HEK293 (cell line): ENCODE data around the gene MRC2.

ENCODE experiments used
- CTCF ChIA-PET: fragments of 350-600 bp; formaldehyde crosslinking; extraction: SDS; loops from one replicate; lab custom pipeline; 2021; ENCODE audit warnings: antibody characterized with exemption; lab: Yijun Ruan, JAX
- POLR2A ChIA-PET: fragments of 300-600 bp; formaldehyde crosslinking; extraction: SDS; loops from one replicate; lab custom pipeline; 2020; ENCODE audit warnings: antibody characterized with exemption, inconsistent platforms; lab: Yijun Ruan, JAX
- H3K27ac ChIP-seq: fragments of 200-500 bp; sonication (Bioruptor generic); 2 replicates; pipeline ENCODE4 v1.5.1; 2014; ENCODE audit warnings: low read depth, low read length, control low read depth, inconsistent platforms; ENCODE audit errors: extremely low read depth
- H3K36me3 ChIP-seq, 2 experiments: fragments of 200-500 bp in 1 of 2; sonication (Bioruptor generic) in 1 of 2; 1 replicate in 1 of 2; 2 replicates in 1 of 2; pipeline ENCODE4 v1.5.1; 2014 to 2017; ENCODE audit warnings: inconsistent platforms in 2 of 2, low read length in 2 of 2; ENCODE audit not compliant: control insufficient read depth in 2 of 2, insufficient read depth in 1 of 2
- H3K4me1 ChIP-seq: fragments of 200-500 bp; sonication (Bioruptor generic); 2 replicates; pipeline ENCODE4 v1.5.1; 2014; ENCODE audit warnings: mild to moderate bottlenecking, low read length, inconsistent platforms; ENCODE audit not compliant: control insufficient read depth, insufficient read depth
- H3K4me3 ChIP-seq: 2 replicates; pipeline ENCODE4 v1.5.1; 2011; ENCODE audit warnings: low read depth, mild to moderate bottlenecking, control low read depth, low read length, moderate library complexity
- H3K9me3 ChIP-seq: fragments of 200-500 bp; sonication (Bioruptor generic); 2 replicates; pipeline ENCODE4 v1.5.1; 2014; ENCODE audit warnings: low read depth, low read length, inconsistent platforms; ENCODE audit not compliant: control insufficient read depth, insufficient read depth
- GLIS2 ChIP-seq: fragments of 450-650 bp; formaldehyde crosslinking; IDR thresholded peaks from 2 replicates; pipeline ENCODE4 v1.5.1; 2016; ENCODE audit warnings: missing biosample characterization, missing genetic modification characterization
- KLF7 ChIP-seq: fragments of 450-650 bp; formaldehyde crosslinking; IDR thresholded peaks from 2 replicates; pipeline ENCODE4 v1.5.1; 2016; ENCODE audit warnings: missing biosample characterization, missing genetic modification characterization, borderline replicate concordance
- MYNN ChIP-seq: fragments of 450-650 bp; formaldehyde crosslinking; IDR thresholded peaks from 2 replicates; pipeline ENCODE4 v1.5.1; 2016; ENCODE audit warnings: missing biosample characterization, missing genetic modification characterization, borderline replicate concordance
- ZBTB1 ChIP-seq: fragments of 450-650 bp; formaldehyde crosslinking; IDR thresholded peaks from 2 replicates; pipeline ENCODE4 v1.5.1; 2016; ENCODE audit warnings: missing biosample characterization, missing genetic modification characterization
- ZFP69B ChIP-seq: fragments of 450-650 bp; formaldehyde crosslinking; IDR thresholded peaks from 2 replicates; pipeline ENCODE4 v1.5.1; 2016; ENCODE audit warnings: missing biosample characterization, missing genetic modification characterization
- ZNF341 ChIP-seq: fragments of 450-650 bp; formaldehyde crosslinking; IDR thresholded peaks from 2 replicates; pipeline ENCODE4; 2016; ENCODE audit warnings: low read depth, missing biosample characterization, missing genetic modification characterization
- ZNF354C ChIP-seq: fragments of 450-650 bp; formaldehyde crosslinking; IDR thresholded peaks from 2 replicates; pipeline ENCODE4 v1.5.1; 2016; ENCODE audit warnings: missing biosample characterization, missing genetic modification characterization, low read depth, borderline replicate concordance
- ZNF394 ChIP-seq: fragments of 450-650 bp; formaldehyde crosslinking; IDR thresholded peaks from 2 replicates; pipeline ENCODE4 v1.5.1; 2016; ENCODE audit warnings: missing biosample characterization, missing genetic modification characterization, mild to moderate bottlenecking, moderate library complexity, borderline replicate concordance
- ZNF404 ChIP-seq: fragments of 450-650 bp; formaldehyde crosslinking; IDR thresholded peaks from 2 replicates; pipeline ENCODE4 v1.5.1; 2017; ENCODE audit warnings: missing biosample characterization, missing genetic modification characterization
- ZNF423 ChIP-seq: fragments of 450-650 bp; formaldehyde crosslinking; IDR thresholded peaks from 2 replicates; pipeline ENCODE4 v1.5.1; 2016; ENCODE audit warnings: missing biosample characterization, missing genetic modification characterization
- ZNF521 ChIP-seq: fragments of 450-650 bp; formaldehyde crosslinking; IDR thresholded peaks from 2 replicates; pipeline ENCODE4 v1.5.1; 2017; ENCODE audit warnings: missing biosample characterization, mild to moderate bottlenecking, missing genetic modification characterization
- ZNF549 ChIP-seq: fragments of 450-650 bp; IDR thresholded peaks from 2 replicates; pipeline ENCODE4 v1.5.1; 2018; ENCODE audit warnings: missing biosample characterization, missing genetic modification characterization, mild to moderate bottlenecking, inconsistent platforms, moderate library complexity
- ZNF658 ChIP-seq: fragments of 450-650 bp; formaldehyde crosslinking; IDR thresholded peaks from 2 replicates; pipeline ENCODE4; 2016; ENCODE audit warnings: missing biosample characterization, missing genetic modification characterization
- ZNF670 ChIP-seq: fragments of 450-650 bp; formaldehyde crosslinking; IDR thresholded peaks from 2 replicates; pipeline ENCODE4 v1.5.1; 2016; ENCODE audit warnings: missing biosample characterization, missing genetic modification characterization, low read depth
- ZNF677 ChIP-seq: fragments of 450-650 bp; IDR thresholded peaks from 2 replicates; pipeline ENCODE4 v1.5.0; 2018; ENCODE audit warnings: missing biosample characterization, mild to moderate bottlenecking, missing genetic modification characterization, moderate library complexity
- ZNF76 ChIP-seq: fragments of 450-650 bp; formaldehyde crosslinking; IDR thresholded peaks from 2 replicates; pipeline ENCODE4; 2016; ENCODE audit warnings: low read depth, missing biosample characterization, missing genetic modification characterization, borderline replicate concordance
- ZSCAN16 ChIP-seq: fragments of 450-650 bp; formaldehyde crosslinking; IDR thresholded peaks from 2 replicates; pipeline ENCODE4 v1.5.1; 2016; ENCODE audit warnings: missing biosample characterization, missing genetic modification characterization
- TF ChIP-seq, protein P1 (sequence below): fragments of 450-650 bp; formaldehyde crosslinking; IDR thresholded peaks from 2 replicates; pipeline ENCODE4 v1.5.1; 2016; ENCODE audit warnings: missing biosample characterization, missing genetic modification characterization
- TF ChIP-seq, protein P2 (sequence below): fragments of 450-650 bp; formaldehyde crosslinking; IDR thresholded peaks from 2 replicates; pipeline ENCODE4 v1.5.1; 2017; ENCODE audit warnings: missing biosample characterization, missing genetic modification characterization
- TF ChIP-seq, protein P3 (sequence below): fragments of 450-650 bp; formaldehyde crosslinking; IDR thresholded peaks from 2 replicates; pipeline ENCODE4 v1.5.1; 2016; ENCODE audit warnings: missing biosample characterization, missing genetic modification characterization
- TF ChIP-seq, protein P4 (sequence below): fragments of 450-650 bp; formaldehyde crosslinking; IDR thresholded peaks from 2 replicates; pipeline ENCODE4 v1.5.1; 2016; ENCODE audit warnings: missing biosample characterization, missing genetic modification characterization, borderline replicate concordance
- TF ChIP-seq, protein P5 (sequence below): fragments of 450-650 bp; formaldehyde crosslinking; IDR thresholded peaks from 2 replicates; pipeline ENCODE4 v1.5.1; 2016; ENCODE audit warnings: missing biosample characterization, missing genetic modification characterization

The MRC2 gene

DNA sequence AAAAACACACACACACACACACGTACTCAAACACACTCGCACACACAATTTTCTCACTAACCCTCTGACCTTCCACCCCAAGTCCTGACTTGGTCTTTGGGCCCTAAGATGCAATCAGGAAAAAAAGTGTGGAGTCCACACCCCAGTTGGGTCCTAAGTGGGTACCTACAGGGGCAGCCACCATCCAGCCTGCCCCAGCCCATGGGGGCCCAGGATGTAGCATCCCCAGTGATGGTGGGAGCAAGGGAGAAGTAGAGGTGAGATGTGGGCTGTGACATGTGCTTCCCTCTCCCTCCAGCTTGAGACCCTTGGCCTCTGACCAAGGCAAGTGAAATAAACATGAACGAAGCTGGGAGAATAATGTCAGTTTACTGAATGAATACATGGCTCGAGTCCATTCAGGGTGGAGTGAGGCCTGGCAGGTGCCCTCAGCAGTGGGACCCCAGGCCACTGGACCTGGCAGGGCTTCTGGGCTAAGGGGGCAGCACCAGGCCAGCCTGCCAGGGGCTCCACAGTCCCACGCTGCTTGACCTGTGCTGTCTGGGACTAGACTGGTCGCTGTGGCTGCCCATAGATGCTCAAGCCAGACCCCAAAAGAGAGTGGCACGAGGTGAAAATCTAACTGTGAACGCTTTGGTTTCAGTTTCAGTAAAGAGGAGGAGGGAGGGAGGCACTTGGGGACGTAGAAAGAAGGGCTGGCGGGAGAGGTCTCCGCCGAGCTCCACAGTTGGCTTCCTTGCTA lies 73.7 kb downstream of the MRC2 start (continued):
- no peak for TF ChIP-seq ZNF521 (tag by site-specific recombination)
- TF ChIP-seq ZNF354C (tag by site-specific recombination) = no peak
- TF ChIP-seq, protein P1, sequence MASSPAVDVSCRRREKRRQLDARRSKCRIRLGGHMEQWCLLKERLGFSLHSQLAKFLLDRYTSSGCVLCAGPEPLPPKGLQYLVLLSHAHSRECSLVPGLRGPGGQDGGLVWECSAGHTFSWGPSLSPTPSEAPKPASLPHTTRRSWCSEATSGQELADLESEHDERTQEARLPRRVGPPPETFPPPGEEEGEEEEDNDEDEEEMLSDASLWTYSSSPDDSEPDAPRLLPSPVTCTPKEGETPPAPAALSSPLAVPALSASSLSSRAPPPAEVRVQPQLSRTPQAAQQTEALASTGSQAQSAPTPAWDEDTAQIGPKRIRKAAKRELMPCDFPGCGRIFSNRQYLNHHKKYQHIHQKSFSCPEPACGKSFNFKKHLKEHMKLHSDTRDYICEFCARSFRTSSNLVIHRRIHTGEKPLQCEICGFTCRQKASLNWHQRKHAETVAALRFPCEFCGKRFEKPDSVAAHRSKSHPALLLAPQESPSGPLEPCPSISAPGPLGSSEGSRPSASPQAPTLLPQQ (tag by site-specific recombination) = no peak
- TF ChIP-seq GLIS2 = no peak
- no peak for TF ChIP-seq ZNF404 (tag by site-specific recombination)
- TF ChIP-seq ZNF394 (tag by site-specific recombination) = no peak
- TF ChIP-seq ZNF549 (tag by site-specific recombination) = no peak
- no peak for TF ChIP-seq ZNF76 (tag by site-specific recombination)

DNA sequence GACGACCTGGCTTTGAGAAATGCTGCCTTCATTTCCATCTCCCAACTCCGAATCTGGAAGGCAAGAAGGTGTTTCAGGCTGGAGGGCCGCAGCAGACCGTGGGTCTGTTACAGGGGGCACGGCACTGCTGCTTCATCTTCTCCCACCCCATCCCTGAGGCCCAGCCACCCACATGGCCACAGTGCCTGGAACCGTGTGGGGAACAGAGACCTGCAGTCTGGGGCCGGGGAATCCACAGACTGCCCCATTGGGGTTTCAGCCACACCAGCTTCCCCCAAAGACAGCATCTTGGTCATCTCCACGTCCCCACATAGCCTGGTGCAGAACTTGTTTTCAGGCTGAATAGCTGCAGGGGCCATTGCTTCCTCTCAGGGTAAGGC lies 74.2 kb downstream of the MRC2 start:
- no peak overlapping the region for H3K27ac ChIP-seq

More for the DNA sequence above, 74.2 kb downstream of the MRC2 start:
- peaks cover 3% of the 10 kb centered on the region for H3K4me1 ChIP-seq
- TF ChIP-seq, protein P2, sequence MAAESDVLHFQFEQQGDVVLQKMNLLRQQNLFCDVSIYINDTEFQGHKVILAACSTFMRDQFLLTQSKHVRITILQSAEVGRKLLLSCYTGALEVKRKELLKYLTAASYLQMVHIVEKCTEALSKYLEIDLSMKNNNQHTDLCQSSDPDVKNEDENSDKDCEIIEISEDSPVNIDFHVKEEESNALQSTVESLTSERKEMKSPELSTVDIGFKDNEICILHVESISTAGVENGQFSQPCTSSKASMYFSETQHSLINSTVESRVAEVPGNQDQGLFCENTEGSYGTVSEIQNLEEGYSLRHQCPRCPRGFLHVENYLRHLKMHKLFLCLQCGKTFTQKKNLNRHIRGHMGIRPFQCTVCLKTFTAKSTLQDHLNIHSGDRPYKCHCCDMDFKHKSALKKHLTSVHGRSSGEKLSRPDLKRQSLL = no peak
- no peak for TF ChIP-seq KLF7
- no peak for TF ChIP-seq ZNF677 (tag by site-specific recombination)
- TF ChIP-seq, protein P3, sequence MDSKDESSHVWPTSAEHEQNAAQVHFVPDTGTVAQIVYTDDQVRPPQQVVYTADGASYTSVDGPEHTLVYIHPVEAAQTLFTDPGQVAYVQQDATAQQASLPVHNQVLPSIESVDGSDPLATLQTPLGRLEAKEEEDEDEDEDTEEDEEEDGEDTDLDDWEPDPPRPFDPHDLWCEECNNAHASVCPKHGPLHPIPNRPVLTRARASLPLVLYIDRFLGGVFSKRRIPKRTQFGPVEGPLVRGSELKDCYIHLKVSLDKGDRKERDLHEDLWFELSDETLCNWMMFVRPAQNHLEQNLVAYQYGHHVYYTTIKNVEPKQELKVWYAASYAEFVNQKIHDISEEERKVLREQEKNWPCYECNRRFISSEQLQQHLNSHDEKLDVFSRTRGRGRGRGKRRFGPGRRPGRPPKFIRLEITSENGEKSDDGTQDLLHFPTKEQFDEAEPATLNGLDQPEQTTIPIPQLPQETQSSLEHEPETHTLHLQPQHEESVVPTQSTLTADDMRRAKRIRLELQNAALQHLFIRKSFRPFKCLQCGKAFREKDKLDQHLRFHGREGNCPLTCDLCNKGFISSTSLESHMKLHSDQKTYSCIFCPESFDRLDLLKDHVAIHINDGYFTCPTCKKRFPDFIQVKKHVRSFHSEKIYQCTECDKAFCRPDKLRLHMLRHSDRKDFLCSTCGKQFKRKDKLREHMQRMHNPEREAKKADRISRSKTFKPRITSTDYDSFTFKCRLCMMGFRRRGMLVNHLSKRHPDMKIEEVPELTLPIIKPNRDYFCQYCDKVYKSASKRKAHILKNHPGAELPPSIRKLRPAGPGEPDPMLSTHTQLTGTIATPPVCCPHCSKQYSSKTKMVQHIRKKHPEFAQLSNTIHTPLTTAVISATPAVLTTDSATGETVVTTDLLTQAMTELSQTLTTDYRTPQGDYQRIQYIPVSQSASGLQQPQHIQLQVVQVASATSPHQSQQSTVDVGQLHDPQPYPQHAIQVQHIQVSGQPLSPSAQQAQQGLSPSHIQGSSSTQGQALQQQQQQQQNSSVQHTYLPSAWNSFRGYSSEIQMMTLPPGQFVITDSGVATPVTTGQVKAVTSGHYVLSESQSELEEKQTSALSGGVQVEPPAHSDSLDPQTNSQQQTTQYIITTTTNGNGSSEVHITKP (tag by site-specific recombination) = no peak
- no peak for TF ChIP-seq ZSCAN16 (tag by site-specific recombination)
- TF ChIP-seq, protein P4, sequence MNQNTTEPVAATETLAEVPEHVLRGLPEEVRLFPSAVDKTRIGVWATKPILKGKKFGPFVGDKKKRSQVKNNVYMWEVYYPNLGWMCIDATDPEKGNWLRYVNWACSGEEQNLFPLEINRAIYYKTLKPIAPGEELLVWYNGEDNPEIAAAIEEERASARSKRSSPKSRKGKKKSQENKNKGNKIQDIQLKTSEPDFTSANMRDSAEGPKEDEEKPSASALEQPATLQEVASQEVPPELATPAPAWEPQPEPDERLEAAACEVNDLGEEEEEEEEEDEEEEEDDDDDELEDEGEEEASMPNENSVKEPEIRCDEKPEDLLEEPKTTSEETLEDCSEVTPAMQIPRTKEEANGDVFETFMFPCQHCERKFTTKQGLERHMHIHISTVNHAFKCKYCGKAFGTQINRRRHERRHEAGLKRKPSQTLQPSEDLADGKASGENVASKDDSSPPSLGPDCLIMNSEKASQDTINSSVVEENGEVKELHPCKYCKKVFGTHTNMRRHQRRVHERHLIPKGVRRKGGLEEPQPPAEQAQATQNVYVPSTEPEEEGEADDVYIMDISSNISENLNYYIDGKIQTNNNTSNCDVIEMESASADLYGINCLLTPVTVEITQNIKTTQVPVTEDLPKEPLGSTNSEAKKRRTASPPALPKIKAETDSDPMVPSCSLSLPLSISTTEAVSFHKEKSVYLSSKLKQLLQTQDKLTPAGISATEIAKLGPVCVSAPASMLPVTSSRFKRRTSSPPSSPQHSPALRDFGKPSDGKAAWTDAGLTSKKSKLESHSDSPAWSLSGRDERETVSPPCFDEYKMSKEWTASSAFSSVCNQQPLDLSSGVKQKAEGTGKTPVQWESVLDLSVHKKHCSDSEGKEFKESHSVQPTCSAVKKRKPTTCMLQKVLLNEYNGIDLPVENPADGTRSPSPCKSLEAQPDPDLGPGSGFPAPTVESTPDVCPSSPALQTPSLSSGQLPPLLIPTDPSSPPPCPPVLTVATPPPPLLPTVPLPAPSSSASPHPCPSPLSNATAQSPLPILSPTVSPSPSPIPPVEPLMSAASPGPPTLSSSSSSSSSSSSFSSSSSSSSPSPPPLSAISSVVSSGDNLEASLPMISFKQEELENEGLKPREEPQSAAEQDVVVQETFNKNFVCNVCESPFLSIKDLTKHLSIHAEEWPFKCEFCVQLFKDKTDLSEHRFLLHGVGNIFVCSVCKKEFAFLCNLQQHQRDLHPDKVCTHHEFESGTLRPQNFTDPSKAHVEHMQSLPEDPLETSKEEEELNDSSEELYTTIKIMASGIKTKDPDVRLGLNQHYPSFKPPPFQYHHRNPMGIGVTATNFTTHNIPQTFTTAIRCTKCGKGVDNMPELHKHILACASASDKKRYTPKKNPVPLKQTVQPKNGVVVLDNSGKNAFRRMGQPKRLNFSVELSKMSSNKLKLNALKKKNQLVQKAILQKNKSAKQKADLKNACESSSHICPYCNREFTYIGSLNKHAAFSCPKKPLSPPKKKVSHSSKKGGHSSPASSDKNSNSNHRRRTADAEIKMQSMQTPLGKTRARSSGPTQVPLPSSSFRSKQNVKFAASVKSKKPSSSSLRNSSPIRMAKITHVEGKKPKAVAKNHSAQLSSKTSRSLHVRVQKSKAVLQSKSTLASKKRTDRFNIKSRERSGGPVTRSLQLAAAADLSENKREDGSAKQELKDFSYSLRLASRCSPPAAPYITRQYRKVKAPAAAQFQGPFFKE (tag by site-specific recombination) = no peak
- no peak for TF ChIP-seq ZNF658
- TF ChIP-seq ZNF76 (tag by site-specific recombination) = no peak
- TF ChIP-seq, protein P5, sequence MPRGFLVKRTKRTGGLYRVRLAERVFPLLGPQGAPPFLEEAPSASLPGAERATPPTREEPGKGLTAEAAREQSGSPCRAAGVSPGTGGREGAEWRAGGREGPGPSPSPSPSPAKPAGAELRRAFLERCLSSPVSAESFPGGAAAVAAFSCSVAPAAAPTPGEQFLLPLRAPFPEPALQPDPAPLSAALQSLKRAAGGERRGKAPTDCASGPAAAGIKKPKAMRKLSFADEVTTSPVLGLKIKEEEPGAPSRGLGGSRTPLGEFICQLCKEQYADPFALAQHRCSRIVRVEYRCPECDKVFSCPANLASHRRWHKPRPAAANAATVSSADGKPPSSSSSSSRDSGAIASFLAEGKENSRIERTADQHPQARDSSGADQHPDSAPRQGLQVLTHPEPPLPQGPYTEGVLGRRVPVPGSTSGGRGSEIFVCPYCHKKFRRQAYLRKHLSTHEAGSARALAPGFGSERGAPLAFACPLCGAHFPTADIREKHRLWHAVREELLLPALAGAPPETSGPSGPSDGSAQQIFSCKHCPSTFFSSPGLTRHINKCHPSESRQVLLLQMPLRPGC (tag by site-specific recombination) = no peak
- no peak for TF ChIP-seq ZBTB1
- no peak for TF ChIP-seq MYNN (tag by site-specific recombination)
- no peak for TF ChIP-seq ZNF341 (tag by site-specific recombination)
- no peak for TF ChIP-seq ZNF423 (tag by site-specific recombination)
- TF ChIP-seq ZNF670 = no peak
- TF ChIP-seq ZNF354C (tag by site-specific recombination) = no peak
- TF ChIP-seq ZFP69B = no peak
- ChIA-PET POLR2A (no interaction called here), CTCF (interaction anchor here (0.6 to 1.8 kb wide), 2 partner anchors 266 to 705 kb away, joined by 3 to 5 read pairs; no protein-coding TSS in a partner anchor)
- H3K9me3 ChIP-seq = no peaks in the 10 kb centered on the region
- no peaks in the 10 kb centered on the region for H3K36me3 ChIP-seq
- no peak overlapping the region for H3K4me3 ChIP-seq
